Bronchial epithelial cell (primary cell): ENCODE results near the gene SRGAP3. TPM values are rescaled to one million over a fixed set of nuclear protein-coding genes. Genes with fewer than 3 reads are reported as not detected.
A peak's percentile ranks its signal among the peaks of the same experiment; 100 is the strongest.

ENCODE experiments used
- DNase-seq: peaks from one replicate; pipeline ENCODE4 v3.0.0-alpha.2; 2010; ENCODE audit warnings: low read depth
- FAIRE-seq: peaks from 2 replicates; lab custom pipeline; 2011; peaks lifted over from hg19 to GRCh38; lab: Jason Lieb, UNC
- H3K27me3 ChIP-seq: 2 replicates; pipeline ENCODE4 v1.5.1; 2011; ENCODE audit warnings: low read length; ENCODE audit not compliant: control insufficient read depth, insufficient read depth
- H3K36me3 ChIP-seq: 2 replicates; pipeline ENCODE4 v1.5.1; 2011; ENCODE audit warnings: low read length; ENCODE audit not compliant: control insufficient read depth, insufficient read depth
- H3K4me3 ChIP-seq: 2 replicates; pipeline ENCODE4 v1.5.1; 2011; ENCODE audit warnings: mild to moderate bottlenecking, low read depth, low read length, control low read depth
- CTCF ChIP-seq: IDR thresholded peaks from 2 replicates; pipeline ENCODE4 v1.5.1; 2011; ENCODE audit warnings: mild to moderate bottlenecking, moderate library complexity, low read length, control low read depth, inconsistent platforms; ENCODE audit not compliant: insufficient read depth, severe bottlenecking
- total RNA-seq: library from RNA; depleted of rRNA; stranded (reverse); fragments of >200 nt; gene quantifications from 2 replicates; pipeline ENCODE4 v1.2.1, GENCODE V29; 2014

Gene SRGAP3
- total RNA-seq, 1 donor from 2014 or later: 30.5 TPM

GRCh38 chr3:9062570-9062969, 186.9 kb downstream of the SRGAP3 start:
- Histone ChIP-seq H3K27me3 (no peaks in the 10 kb centered on the region), H3K4me3 (no peak overlapping the region), H3K36me3 (peaks cover 17% of the 10 kb centered on the region)
- no peak for DNase-seq
- FAIRE-seq: no peak
- no peak for TF ChIP-seq CTCF

- FAIRE-seq: no peak
- H3K36me3 ChIP-seq: peaks cover 21% of the 10 kb centered on the region
These were observed 187.8 kb downstream of the SRGAP3 start for GRCh38 chr3:9061634-9062033.

GRCh38 chr3:9059489-9060400, 189.7 kb downstream of the SRGAP3 start:
- no peak overlapping the region for H3K4me3 ChIP-seq
- no peaks in the 10 kb centered on the region for H3K27me3 ChIP-seq
- no peak for DNase-seq
- peak; percentile 36 for FAIRE-seq
- H3K36me3 ChIP-seq: peaks cover 28% of the 10 kb centered on the region
- TF ChIP-seq CTCF: no peak

More at GRCh38 chr3:9061634-9062033, 187.8 kb downstream of the SRGAP3 start:
- no peak for DNase-seq
- H3K4me3 ChIP-seq: no peak overlapping the region
- no peak for TF ChIP-seq CTCF
- no peaks in the 10 kb centered on the region for H3K27me3 ChIP-seq

GRCh38 chr3:9056581-9056980, 192.9 kb downstream of the SRGAP3 start:
- TF ChIP-seq CTCF: no peak
- FAIRE-seq (no peak), DNase-seq (no peak)
- Histone ChIP-seq H3K27me3 (no peaks in the 10 kb centered on the region), H3K4me3 (no peak overlapping the region), H3K36me3 (peaks cover 28% of the 10 kb centered on the region)

- peaks cover 22% of the 10 kb centered on the region for H3K36me3 ChIP-seq
- no peak for DNase-seq
- TF ChIP-seq CTCF: no peak
- FAIRE-seq: no peak
- no peak overlapping the region for H3K4me3 ChIP-seq
- no peaks in the 10 kb centered on the region for H3K27me3 ChIP-seq
These were observed 201.7 kb downstream of the SRGAP3 start for GRCh38 chr3:9047452-9048346.
